ENCODE results near the gene TMEM247. TPM values are rescaled to one million over a fixed set of nuclear protein-coding genes. Genes with fewer than 3 reads are reported as not detected.

The TMEM247 gene
- total RNA-seq, 4 donors from 2014 or later: not detected

GRCh38 chr2:46434851-46435273 is 44.5 kb upstream of the TMEM247 start:
- intact Hi-C loops (cut with DNase I; ENCODE audit: low total_unique reads): no loop called here
- no peak overlapping the region for H3K27ac ChIP-seq
- H3K4me1 ChIP-seq: no peaks in the 10 kb centered on the region
- no peak for DNase-seq
- H3K27me3 ChIP-seq: no peaks in the 10 kb centered on the region
- 74 to 83% methylated on average over 3 of the region's 3 CpGs for WGBS, 2 donors (ENCODE audit: low coverage in 1 of 2)
- H3K4me3 ChIP-seq: no peak overlapping the region
- H3K36me3 ChIP-seq: no peaks in the 10 kb centered on the region
- TF ChIP-seq EP300 (IDR thresholded peaks at IDR 0.05; ENCODE audit: low read depth) (no peak), CTCF (IDR thresholded peaks at IDR 0.05) (no peak), POLR2AphosphoS5 (IDR thresholded peaks at IDR 0.05) (no peak), POLR2A (IDR thresholded peaks at IDR 0.05) (no peak)
- H3K9me3 ChIP-seq: no peaks in the 10 kb centered on the region
- in situ Hi-C loops (cut with MboI; ENCODE audit: low pct_ligation_motif_present in 1 of 4, low pct_unique_long_range_greater_than_20kb in 1 of 4, low sequenced_read_pairs in 3 of 4): no loop called here

GRCh38 chr2:46435353-46435752 is 44.0 kb upstream of the TMEM247 start:
- H3K4me3 ChIP-seq: no peak overlapping the region
- H3K4me1 ChIP-seq: no peaks in the 10 kb centered on the region
- H3K27me3 ChIP-seq: no peaks in the 10 kb centered on the region
- no peaks in the 10 kb centered on the region for H3K9me3 ChIP-seq
- in situ Hi-C loops (cut with MboI; ENCODE audit: low pct_ligation_motif_present in 1 of 4, low pct_unique_long_range_greater_than_20kb in 1 of 4, low sequenced_read_pairs in 3 of 4): no loop called here
- no peak for DNase-seq
- no peaks in the 10 kb centered on the region for H3K36me3 ChIP-seq
- TF ChIP-seq POLR2A (IDR thresholded peaks at IDR 0.05): no peak
- H3K27ac ChIP-seq: no peak overlapping the region
- intact Hi-C loops (cut with DNase I; ENCODE audit: low total_unique reads): no loop called here

- H3K27ac ChIP-seq: no peak overlapping the region
- no peaks in the 10 kb centered on the region for H3K9me3 ChIP-seq
- no peak overlapping the region for H3K4me3 ChIP-seq
- H3K4me1 ChIP-seq: no peaks in the 10 kb centered on the region
- TF ChIP-seq CTCF (IDR thresholded peaks at IDR 0.05) (no peak), POLR2A (IDR thresholded peaks at IDR 0.05) (no peak), EP300 (IDR thresholded peaks at IDR 0.05; ENCODE audit: low read depth) (no peak), POLR2AphosphoS5 (IDR thresholded peaks at IDR 0.05) (no peak)
- intact Hi-C loops (cut with DNase I; ENCODE audit: low total_unique reads): no loop called here
- H3K27me3 ChIP-seq: no peaks in the 10 kb centered on the region
- no peaks in the 10 kb centered on the region for H3K36me3 ChIP-seq
- in situ Hi-C loops (cut with MboI; ENCODE audit: low pct_ligation_motif_present in 1 of 4, low pct_unique_long_range_greater_than_20kb in 1 of 4, low sequenced_read_pairs in 3 of 4): no loop called here
- WGBS, 2 donors (ENCODE audit: low coverage in 1 of 2): 74 to 75% methylated on average over 4 of the region's 4 CpGs
- no peak for DNase-seq
Measured at GRCh38 chr2:46435796-46436360, 43.5 kb upstream of the TMEM247 start.

- Histone ChIP-seq H3K4me3 (no peak overlapping the region), H3K27ac (no peak overlapping the region), H3K36me3 (no peaks in the 10 kb centered on the region), H3K4me1 (no peaks in the 10 kb centered on the region), H3K27me3 (no peaks in the 10 kb centered on the region), H3K9me3 (no peaks in the 10 kb centered on the region)
- DNase-seq: no peak
- TF ChIP-seq POLR2AphosphoS5 (IDR thresholded peaks at IDR 0.05) (no peak), EP300 (IDR thresholded peaks at IDR 0.05; ENCODE audit: low read depth) (no peak), CTCF (IDR thresholded peaks at IDR 0.05) (no peak), POLR2A (IDR thresholded peaks at IDR 0.05) (no peak)
- intact Hi-C loops (cut with DNase I; ENCODE audit: low total_unique reads) (no loop called here), in situ Hi-C loops (cut with MboI; ENCODE audit: low pct_ligation_motif_present in 1 of 4, low pct_unique_long_range_greater_than_20kb in 1 of 4, low sequenced_read_pairs in 3 of 4) (no loop called here)
Measured at GRCh38 chr2:46436800-46437199, 42.6 kb upstream of the TMEM247 start.

- Histone ChIP-seq H3K4me3 (no peak overlapping the region), H3K9me3 (no peaks in the 10 kb centered on the region), H3K27me3 (no peaks in the 10 kb centered on the region), H3K36me3 (no peaks in the 10 kb centered on the region), H3K4me1 (no peaks in the 10 kb centered on the region), H3K27ac (no peak overlapping the region)
- 61 to 71% methylated on average over 1 of the region's 1 CpG for WGBS, 2 donors (ENCODE audit: low coverage in 1 of 2)
- no peak for DNase-seq
- no peak for TF ChIP-seq POLR2AphosphoS5 (IDR thresholded peaks at IDR 0.05)
- no peak for TF ChIP-seq POLR2A (IDR thresholded peaks at IDR 0.05)
- TF ChIP-seq CTCF (IDR thresholded peaks at IDR 0.05): no peak
- no peak for TF ChIP-seq EP300 (IDR thresholded peaks at IDR 0.05; ENCODE audit: low read depth)
- in situ Hi-C loops (cut with MboI; ENCODE audit: low pct_ligation_motif_present in 1 of 4, low pct_unique_long_range_greater_than_20kb in 1 of 4, low sequenced_read_pairs in 3 of 4): no loop called here
- intact Hi-C loops (cut with DNase I; ENCODE audit: low total_unique reads): no loop called here
Measured at GRCh38 chr2:46438102-46438501, 41.3 kb upstream of the TMEM247 start.
